ENCODE results near the gene NECTIN4.

- TF ChIP-seq SIN3A (IDR thresholded peaks at IDR 0.05; ENCODE audit: borderline replicate concordance, low read depth, low read length) (no peak), KAT2B (IDR thresholded peaks at IDR 0.05; ENCODE audit: borderline replicate concordance, low read depth, low read length) (no peak), CEBPZ (IDR thresholded peaks at IDR 0.05; ENCODE audit: low read length) (no peak), FOXM1 (CRISPR knock-in tag; IDR thresholded peaks at IDR 0.05) (no peak), TGIF2 (CRISPR knock-in tag; IDR thresholded peaks at IDR 0.05) (no peak), EP300 (IDR thresholded peaks at IDR 0.05; ENCODE audit: low read depth in 2 of 2, low read length in 2 of 2) (no peak), EP300 (CRISPR knock-in tag; IDR thresholded peaks at IDR 0.05; ENCODE audit: borderline replicate concordance) (no peak), CHD2 (IDR thresholded peaks at IDR 0.05; ENCODE audit: low read depth, low read length) (no peak), BORCS8-MEF2B (CRISPR knock-in tag; IDR thresholded peaks at IDR 0.05) (no peak), LRRFIP1 (CRISPR knock-in tag; conservative IDR thresholded peaks at IDR 0.05) (no peak), MAFG (CRISPR knock-in tag; IDR thresholded peaks at IDR 0.05) (no peak), YY1 (IDR thresholded peaks at IDR 0.05; ENCODE audit: insufficient read depth, insufficient replicate concordance, low read depth, low read length) (no peak)
Observed at GRCh38 chr1:161090617-161091016, 1.3 kb upstream of the NECTIN4 start.

All from HepG2 (cell line).